NCI-H2081 treated with DMSO at 0.1 percent for 48 hours (cell line): ENCODE data around the gene NUDT10.
"Not testable (repeated sequence)": the region's sequence is repeated elsewhere in the genome, so short reads cannot be mapped to it uniquely, and the experiment has no call there.

Source experiments
- DNase-seq: peaks from one replicate; lab custom pipeline; 2025; lab: John Stamatoyannopoulos, UW

Gene NUDT10

DNA sequence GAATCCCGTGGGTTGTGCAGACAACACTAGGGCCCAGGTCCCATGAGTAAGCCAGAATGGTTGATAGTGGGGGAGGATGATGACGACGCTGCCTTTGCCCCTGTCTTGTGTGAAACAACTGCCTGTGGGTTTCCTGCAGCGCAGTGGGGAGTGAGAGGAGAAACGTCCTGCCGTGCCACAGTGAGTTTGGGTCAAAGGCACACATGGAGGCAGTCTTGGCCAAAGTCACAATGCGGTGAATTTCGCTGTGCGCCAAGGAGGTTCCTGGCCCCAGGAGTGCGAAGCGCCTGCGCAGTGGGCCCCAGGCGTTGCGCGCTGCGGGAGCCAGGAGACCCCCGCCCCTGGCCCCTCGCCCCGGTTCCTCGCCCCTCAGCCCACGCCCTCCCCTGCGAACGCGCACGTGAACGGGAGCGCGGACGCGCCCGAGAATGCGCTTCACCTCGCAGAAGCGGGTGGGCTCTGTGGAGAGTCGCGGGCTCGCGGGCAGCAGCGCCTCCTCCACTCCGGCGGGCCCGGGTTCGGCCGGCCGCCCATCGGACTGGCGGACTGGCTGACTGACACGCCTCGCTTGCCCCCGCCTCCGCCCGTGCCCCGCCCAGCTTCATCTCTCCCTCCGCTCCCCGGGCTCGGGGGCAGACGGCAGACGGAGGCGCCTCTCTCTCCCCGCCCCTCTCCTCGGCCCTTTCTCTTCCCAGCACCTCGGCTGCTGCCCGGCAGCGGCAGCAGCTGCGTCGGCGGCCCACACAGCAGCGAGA, at the start of gene NUDT10:
NUDT10 (plus strand) TSS at position 635 of the 755 bp plus-strand sequence. CDS start 144 bp downstream, outside the sequence.
- no peak for DNase-seq

DNA sequence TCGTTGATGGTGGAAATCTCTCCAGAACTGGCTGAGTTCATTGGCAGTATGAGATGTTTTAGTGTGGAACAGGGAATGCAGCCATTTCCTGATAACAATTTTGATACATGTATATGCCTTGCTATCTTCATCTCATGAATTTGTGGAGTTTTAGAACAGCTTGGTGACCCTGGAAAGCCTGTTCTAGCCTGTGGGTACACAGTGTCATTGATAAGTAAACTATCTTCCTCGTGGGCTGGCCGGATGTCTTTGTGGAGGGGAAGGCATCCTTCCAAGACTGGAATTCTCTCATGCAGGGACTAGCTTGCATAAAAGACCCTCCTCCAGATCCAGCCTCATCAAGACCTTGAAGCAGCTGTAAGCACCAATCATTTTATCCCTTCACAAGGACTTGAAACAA, 40.2 kb upstream of the NUDT10 start:
- no peak for DNase-seq

DNA sequence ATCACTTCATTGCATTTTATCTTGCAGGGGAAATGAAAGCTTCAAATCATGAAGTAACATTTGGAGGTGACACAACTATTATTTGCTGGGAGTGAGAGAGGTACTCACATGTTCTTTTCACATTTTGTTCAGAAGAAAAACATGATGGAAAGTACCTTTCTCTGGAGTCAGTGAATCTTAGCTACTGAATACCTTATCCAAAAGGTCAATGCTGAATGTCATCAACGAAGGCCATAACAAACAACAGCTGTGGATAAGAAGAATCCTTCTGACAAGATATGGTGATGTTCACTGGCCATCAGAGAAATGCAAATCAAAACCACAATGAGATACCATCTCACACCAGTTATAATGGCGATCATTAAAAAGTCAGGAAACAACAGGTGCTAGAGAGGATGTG, 36.5 kb upstream of the NUDT10 start:
- no peak for DNase-seq

DNA sequence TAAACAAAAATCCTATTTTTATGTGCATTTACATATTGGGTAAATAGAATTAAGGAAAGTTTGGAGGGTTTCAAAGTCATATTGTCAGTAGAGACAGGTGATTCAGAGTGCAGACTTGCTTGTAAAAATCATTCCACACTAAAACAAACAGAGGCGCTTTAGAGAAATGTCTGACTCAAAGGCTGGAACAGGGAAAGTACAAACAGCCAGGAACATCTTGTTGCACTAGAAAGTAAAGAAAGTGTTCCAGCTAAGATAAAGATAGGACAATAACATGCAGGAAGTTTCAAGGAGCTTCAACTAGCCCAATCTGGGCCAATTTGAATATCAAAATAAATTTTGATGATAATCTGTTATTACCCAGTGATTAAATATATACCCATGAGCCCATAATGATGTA, 16.4 kb upstream of the NUDT10 start:
- no peak for DNase-seq

DNA sequence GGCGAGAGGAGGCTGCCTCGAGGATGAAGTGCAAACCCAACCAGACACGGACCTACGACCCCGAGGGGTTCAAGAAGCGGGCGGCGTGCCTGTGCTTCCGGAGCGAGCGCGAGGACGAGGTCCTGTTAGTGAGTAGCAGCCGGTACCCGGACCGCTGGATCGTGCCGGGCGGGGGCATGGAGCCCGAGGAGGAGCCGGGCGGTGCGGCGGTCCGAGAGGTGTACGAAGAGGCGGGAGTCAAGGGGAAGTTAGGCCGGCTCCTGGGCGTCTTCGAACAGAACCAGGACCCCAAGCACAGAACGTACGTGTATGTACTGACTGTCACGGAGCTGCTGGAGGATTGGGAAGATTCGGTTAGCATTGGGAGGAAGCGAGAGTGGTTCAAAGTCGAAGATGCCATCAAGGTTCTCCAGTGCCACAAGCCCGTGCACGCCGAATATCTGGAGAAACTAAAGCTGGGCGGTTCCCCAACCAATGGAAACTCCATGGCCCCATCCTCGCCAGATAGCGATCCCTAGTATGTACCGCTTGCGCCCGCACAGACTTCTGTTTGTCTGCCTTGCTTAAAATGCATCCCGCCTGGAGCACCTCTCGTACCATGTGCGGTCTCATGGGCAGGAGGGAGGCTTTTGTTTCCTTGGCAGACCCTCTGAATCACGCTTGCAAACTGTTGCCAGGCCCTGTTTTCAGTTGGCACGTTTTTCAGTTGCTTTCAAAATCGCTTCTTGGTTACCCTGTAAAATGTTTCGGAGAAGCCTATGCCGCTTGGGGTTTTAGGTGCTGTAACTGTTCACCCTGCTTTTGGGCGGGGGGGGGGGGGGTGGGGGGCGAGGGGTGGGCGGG, 542 bp downstream of the NUDT10 start:
- not testable (repeated sequence) for DNase-seq

DNA sequence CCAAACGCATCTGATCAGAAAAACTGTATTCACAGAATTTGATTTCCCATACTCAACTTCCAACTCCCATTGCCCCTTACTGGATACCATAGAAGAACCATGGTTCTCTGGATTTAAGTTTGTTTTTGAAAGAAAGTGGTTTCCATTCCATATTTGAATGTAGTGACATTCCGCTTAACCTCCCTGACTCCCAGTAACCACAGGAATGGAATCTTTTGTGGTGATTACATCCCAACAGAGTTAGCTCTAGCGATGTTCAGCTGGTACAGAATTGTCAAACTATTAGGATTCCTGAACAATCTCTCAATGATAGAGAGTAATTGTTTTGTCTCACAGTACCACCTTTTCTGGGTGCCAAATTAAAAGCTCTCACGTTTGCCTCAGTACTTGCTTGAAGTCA, 1.7 kb downstream of the NUDT10 start:
- no peak for DNase-seq

DNA sequence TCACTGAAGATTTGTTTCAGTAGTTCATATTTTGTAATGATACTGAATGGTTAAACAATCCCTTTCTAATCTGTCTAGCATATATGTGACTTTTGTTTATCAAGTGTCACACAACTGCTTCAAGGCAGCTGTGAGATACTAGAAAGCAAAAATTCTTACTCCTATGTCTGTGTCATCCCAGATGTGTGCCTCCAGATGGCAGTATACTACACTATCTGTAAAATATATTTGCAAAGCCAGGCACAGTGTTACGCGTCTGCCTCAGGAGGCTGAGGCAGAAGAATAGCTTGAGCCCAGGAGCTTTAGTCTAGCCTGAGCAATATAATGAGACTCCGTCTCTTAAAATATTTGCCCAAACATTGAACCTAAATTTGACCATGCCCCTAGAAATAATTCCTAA, 4.0 kb downstream of the NUDT10 start:
- no peak for DNase-seq

DNA sequence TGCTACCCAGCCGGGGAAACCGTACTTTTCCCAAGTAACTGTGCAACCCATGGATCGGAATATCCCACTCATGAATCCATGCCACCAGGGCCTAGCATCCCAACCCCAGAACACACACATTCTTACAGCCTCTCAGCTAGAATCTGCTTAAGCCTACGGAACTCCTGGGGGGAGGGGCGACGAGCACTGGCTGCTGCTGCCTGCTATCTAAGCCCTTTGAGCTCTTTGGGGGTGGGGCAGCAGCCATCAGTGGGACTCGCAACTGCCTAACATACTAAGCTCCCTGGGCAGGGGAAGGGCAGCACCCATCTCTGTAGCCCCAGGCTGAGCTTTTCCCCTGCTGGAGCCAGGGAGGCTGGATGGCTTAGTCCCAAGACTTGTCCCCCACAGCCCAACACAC, 28.6 kb downstream of the NUDT10 start:
- no peak for DNase-seq

DNA sequence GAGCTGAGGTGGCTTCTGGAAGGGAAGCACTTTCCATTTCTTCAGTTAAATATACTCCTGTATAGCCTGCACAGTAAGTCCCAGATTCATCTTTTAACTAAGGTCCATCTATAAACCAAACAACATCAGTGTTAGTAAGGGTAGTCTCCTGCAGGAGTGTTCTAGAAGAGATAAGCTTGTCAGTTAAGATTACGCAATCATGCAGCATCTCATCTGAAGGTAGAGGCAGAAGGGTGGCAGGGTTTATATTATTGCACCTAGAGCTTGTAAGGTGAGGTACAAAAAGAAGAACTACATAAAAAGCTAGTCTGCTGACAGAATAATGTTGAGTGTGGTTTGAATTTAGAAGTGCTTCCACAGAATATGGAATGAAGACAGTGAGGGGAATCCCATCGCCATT, 44.0 kb downstream of the NUDT10 start:
- no peak for DNase-seq
